Endothelial cell of umbilical vein (primary cell): Measurements from ENCODE around the gene NTS. TPM values are rescaled to one million over a fixed set of nuclear protein-coding genes. Genes with fewer than 3 reads are reported as not detected.

Source experiments
- BruUV-seq: library from RNA; stranded (reverse); fragments of 400-500 nt; replicated peaks from 2 replicates; lab custom pipeline; 2021; lab: Mats Ljungman, UMichigan
- CTCF ChIA-PET: fragments of 300-600, 350-600 bp; sonication (Branson Sonifier 250); formaldehyde crosslinking; loops from one replicate; lab custom pipeline; 2021; ENCODE audit warnings: antibody characterized with exemption, inconsistent platforms; lab: Charles Lee
- POLR2A ChIA-PET: fragments of 300-600, 350-600 bp; sonication (Branson Sonifier 250); formaldehyde crosslinking; loops from one replicate; lab custom pipeline; 2021; ENCODE audit warnings: antibody characterized with exemption, inconsistent platforms; lab: Charles Lee
- DNase-seq: peaks from one replicate; pipeline ENCODE4 v3.0.0-alpha.2; 2011; ENCODE audit warnings: low read depth, low spot score
- FAIRE-seq: peaks from 2 replicates; lab custom pipeline; 2011; peaks lifted over from hg19 to GRCh38; lab: Jason Lieb, UNC
- H2AFZ ChIP-seq: 2 replicates; pipeline ENCODE4 v1.6.0; 2012; ENCODE audit warnings: low read depth, low read length, control low read depth, inconsistent platforms
- H3K27ac ChIP-seq: 2 replicates; pipeline ENCODE4 v1.5.1; 2011; ENCODE audit warnings: low read depth, mild to moderate bottlenecking, control low read depth, low read length, moderate library complexity; ENCODE audit not compliant: insufficient read depth
- H3K27me3 ChIP-seq, 2 experiments: 2 replicates each; pipeline versions ENCODE4 v1.6.0 to v1.6.1; 2011; ENCODE audit warnings: low read length in 2 of 2, mixed read lengths in 1 of 2; ENCODE audit not compliant: control insufficient read depth in 2 of 2, insufficient read depth in 2 of 2
- H3K36me3 ChIP-seq, 2 experiments: 2 replicates in 1 of 2; 3 replicates in 1 of 2; pipeline ENCODE4 v1.5.1; 2011; ENCODE audit warnings: low read length in 2 of 2, mild to moderate bottlenecking in 1 of 2, moderate library complexity in 1 of 2; ENCODE audit not compliant: control insufficient read depth in 2 of 2, insufficient read depth in 2 of 2; ENCODE audit errors: extremely low read depth in 1 of 2
- H3K4me1 ChIP-seq: 3 replicates; pipeline ENCODE4 v1.5.1; 2011; ENCODE audit warnings: mild to moderate bottlenecking, low read length; ENCODE audit not compliant: control insufficient read depth, insufficient read depth; ENCODE audit errors: extremely low read depth
- H3K4me2 ChIP-seq: 2 replicates; pipeline ENCODE4 v1.6.1; 2011; ENCODE audit warnings: low read length, control low read depth, mixed read lengths; ENCODE audit not compliant: insufficient read depth
- H3K4me3 ChIP-seq, 3 experiments: fragments of 200-600 bp in 1 of 3; sonication (generic), shearing (Covaris generic) in 1 of 3; replicated peaks in 1 of 3; 2 replicates each; pipeline ENCODE4 v1.5.1; 2011 to 2016; ENCODE audit warnings: control low read depth in 3 of 3, low read length in 3 of 3, mild to moderate bottlenecking in 2 of 3, inconsistent platforms in 1 of 3, low read depth in 1 of 3, moderate library complexity in 1 of 3; ENCODE audit not compliant: insufficient read depth in 1 of 3
- H3K79me2 ChIP-seq: 2 replicates; pipeline ENCODE4 v1.6.0; 2012; ENCODE audit warnings: low read length, inconsistent platforms; ENCODE audit not compliant: control insufficient read depth, insufficient read depth
- H3K9ac ChIP-seq: replicated peaks from 2 replicates; pipeline ENCODE3; 2011; ENCODE audit warnings: low read length, control low read depth; ENCODE audit not compliant: insufficient read depth; ENCODE audit errors: extremely low read depth
- H3K9me1 ChIP-seq: replicated peaks from 3 replicates; pipeline ENCODE4 v1.6.0; 2011; ENCODE audit warnings: mild to moderate bottlenecking, low read length; ENCODE audit not compliant: control insufficient read depth, insufficient read depth; ENCODE audit errors: extremely low read depth
- H3K9me3 ChIP-seq: replicated peaks from 2 replicates; pipeline ENCODE4 v1.5.1; 2012; ENCODE audit warnings: low read length, inconsistent platforms; ENCODE audit not compliant: control insufficient read depth, insufficient read depth
- H4K20me1 ChIP-seq: replicated peaks from 2 replicates; pipeline ENCODE3; 2011; ENCODE audit warnings: mild to moderate bottlenecking, low read length; ENCODE audit not compliant: control insufficient read depth, insufficient read depth; ENCODE audit errors: extremely low read depth
- FOS ChIP-seq: IDR thresholded peaks from 2 replicates; pipeline ENCODE4 v1.6.1; 2011; ENCODE audit warnings: mild to moderate bottlenecking, low read length, moderate library complexity, borderline replicate concordance; ENCODE audit not compliant: insufficient read depth
- dilution Hi-C: fragments of 300-500 bp; cut with MboI; formaldehyde crosslinking; loops from one replicate; pipeline ENCODE4 v1.15.0; 2019; ENCODE audit warnings: low sequenced_read_pairs; ENCODE audit not compliant: extremely low pct_ligation_motif_present
- intact Hi-C: fragments of 100-400 bp; cut with micrococcal nuclease; formaldehyde crosslinking; loops from one replicate; pipeline ENCODE4 v1.10.0; 2022
- polyA plus RNA-seq, 4 experiments: library from polyadenylated mRNA; depleted of rRNA in 3 of 4; stranded (reverse) in 3 of 4; unstranded in 1 of 4; fragments of >200 nt; gene quantifications; 2 replicates each; pipeline versions ENCODE4 v1.2.1 to v1.2.3, GENCODE V29; 2011 to 2012; ENCODE audit warnings: missing spikeins in 1 of 4
- total RNA-seq: library from RNA; stranded (reverse); gene quantifications from 2 replicates; pipeline ENCODE4 v1.2.3, GENCODE V29; 2021
- TF ChIP-seq, protein P1 (sequence below), 2 donors: IDR thresholded peaks; 1 replicate in 1 of 2; 2 replicates in 1 of 2; pipeline ENCODE4 v1.5.1; 2011; ENCODE audit warnings: low read length in 2 of 2, mild to moderate bottlenecking in 2 of 2, moderate library complexity in 2 of 2, control low read depth in 1 of 2, inconsistent platforms in 1 of 2, low read depth in 1 of 2; ENCODE audit not compliant: insufficient read depth in 1 of 2; ENCODE audit errors: extremely low read depth in 1 of 2

Gene NTS
- total and polyA plus RNA-seq, 2 donors (not counting 3 experiments of a cell fraction or from before 2014, with no cell fraction given) = not detected

DNA sequence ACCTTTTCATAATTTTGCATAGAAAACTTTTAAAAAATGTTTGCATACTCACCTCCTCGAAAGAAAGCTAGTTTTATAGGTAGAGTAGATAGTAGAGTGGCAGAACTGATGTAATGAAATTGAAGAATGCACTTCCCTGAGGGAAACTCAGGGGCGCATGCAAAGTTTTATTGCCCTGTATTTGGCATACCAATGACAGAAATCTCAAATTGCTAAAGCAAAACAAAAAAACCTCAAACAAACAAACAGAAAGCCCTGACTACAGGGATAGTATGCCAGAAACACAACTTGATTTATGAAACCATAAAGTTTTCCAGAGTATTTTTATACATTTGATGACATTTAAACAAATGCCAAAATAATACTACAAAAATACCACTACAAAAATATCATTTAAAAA lies 39.7 kb upstream of the NTS start:
- peak overlapping the region; percentile 93 for H3K4me2 ChIP-seq

More for the DNA sequence above, 39.7 kb upstream of the NTS start:
- Histone ChIP-seq H3K27me3 (no peaks in the 10 kb centered on the region), H3K27ac (no peak overlapping the region), H3K4me3 (peak overlapping the region in 2 of 3 experiments; percentile 39 to 89), H3K9me1 (no peaks in the 10 kb centered on the region), H2AFZ (no peak overlapping the region), H3K36me3 (no peaks in the 10 kb centered on the region), H4K20me1 (no peaks in the 10 kb centered on the region), H3K9ac (peak overlapping the region; percentile 92), H3K79me2 (no peaks in the 10 kb centered on the region), H3K4me1 (peaks cover 18% of the 10 kb centered on the region), H3K9me3 (no peaks in the 10 kb centered on the region)
- TF ChIP-seq, protein P1, sequence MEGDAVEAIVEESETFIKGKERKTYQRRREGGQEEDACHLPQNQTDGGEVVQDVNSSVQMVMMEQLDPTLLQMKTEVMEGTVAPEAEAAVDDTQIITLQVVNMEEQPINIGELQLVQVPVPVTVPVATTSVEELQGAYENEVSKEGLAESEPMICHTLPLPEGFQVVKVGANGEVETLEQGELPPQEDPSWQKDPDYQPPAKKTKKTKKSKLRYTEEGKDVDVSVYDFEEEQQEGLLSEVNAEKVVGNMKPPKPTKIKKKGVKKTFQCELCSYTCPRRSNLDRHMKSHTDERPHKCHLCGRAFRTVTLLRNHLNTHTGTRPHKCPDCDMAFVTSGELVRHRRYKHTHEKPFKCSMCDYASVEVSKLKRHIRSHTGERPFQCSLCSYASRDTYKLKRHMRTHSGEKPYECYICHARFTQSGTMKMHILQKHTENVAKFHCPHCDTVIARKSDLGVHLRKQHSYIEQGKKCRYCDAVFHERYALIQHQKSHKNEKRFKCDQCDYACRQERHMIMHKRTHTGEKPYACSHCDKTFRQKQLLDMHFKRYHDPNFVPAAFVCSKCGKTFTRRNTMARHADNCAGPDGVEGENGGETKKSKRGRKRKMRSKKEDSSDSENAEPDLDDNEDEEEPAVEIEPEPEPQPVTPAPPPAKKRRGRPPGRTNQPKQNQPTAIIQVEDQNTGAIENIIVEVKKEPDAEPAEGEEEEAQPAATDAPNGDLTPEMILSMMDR (IDR thresholded peaks at IDR 0.05; ENCODE audit: extremely low read depth in 1 of 2, insufficient read depth in 1 of 2, low read depth in 1 of 2, low read length in 2 of 2) = peak in 1 of 2 donors; percentile 2
- no peak for TF ChIP-seq FOS
- FAIRE-seq (no peak), DNase-seq (peak; percentile 47)
- intact Hi-C loops (loop anchor here (1.0 to 2.0 kb wide), 2 partner anchors 12 to 208 kb away; no protein-coding TSS in a partner anchor), dilution Hi-C loops (no loop called here)
- no TSS peak for BruUV-seq
- ChIA-PET POLR2A (no interaction called here), CTCF (interaction anchor here (0.9 to 2.9 kb wide), 3 partner anchors 13 to 259 kb away, joined by 4 to 18 read pairs (median 4); no protein-coding TSS in a partner anchor)
